Lower leg skin (tissue), 4 donors: ENCODE data around the gene KCNMA1. TPM values are rescaled to one million over a fixed set of nuclear protein-coding genes. Genes with fewer than 3 reads are reported as not detected.

Experiments
- DNase-seq, 2 donors: peaks; one replicate each; pipeline ENCODE4 v3.0.0-alpha.2; 2019; ENCODE audit warnings: low spot score in 2 of 2
- H3K4me3 ChIP-seq: fragments of 200-600 bp; sonication (generic); 2 replicates; pipeline ENCODE4 v1.5.1; 2017; ENCODE audit warnings: mild to moderate bottlenecking, low read depth; ENCODE audit not compliant: poor library complexity, severe bottlenecking
- POLR2A ChIP-seq, 2 donors: fragments of 450-650 bp; IDR thresholded peaks; one replicate each; pipeline ENCODE4 v1.6.1; 2016 to 2017; ENCODE audit warnings: antibody characterized with exemption in 2 of 2, mild to moderate bottlenecking in 1 of 2, moderate library complexity in 1 of 2
- WGBS, 2 donors: methylation state at CpG; one replicate each; pipeline ENCODE4 v1.1.5; 2018; 5-methylcytosine and 5-hydroxymethylcytosine counted together
- intact Hi-C: fragments of 100-400 bp; cut with DNase I; formaldehyde crosslinking; loops from one replicate; pipeline ENCODE4 v1.15.0; 2023; ENCODE audit warnings: low total_unique reads
- total RNA-seq, 4 donors: library from RNA; depleted of rRNA; stranded (reverse); fragments of >200 nt; gene quantifications; one replicate each; pipeline ENCODE4 v1.1.0, GENCODE V29; 2016
- TF ChIP-seq, protein P1 (sequence below), 3 donors: fragments of 450-650 bp; IDR thresholded peaks; one replicate each; pipeline ENCODE4 v1.5.1; 2016; ENCODE audit warnings: antibody characterized with exemption in 3 of 3, mild to moderate bottlenecking in 3 of 3, moderate library complexity in 2 of 3

Gene KCNMA1
- total RNA-seq, 4 donors from 2014 or later: 4.1 to 9.9 (median 6.5) TPM

- no peak for TF ChIP-seq POLR2A (IDR thresholded peaks at IDR 0.05)
- TF ChIP-seq, protein P1, sequence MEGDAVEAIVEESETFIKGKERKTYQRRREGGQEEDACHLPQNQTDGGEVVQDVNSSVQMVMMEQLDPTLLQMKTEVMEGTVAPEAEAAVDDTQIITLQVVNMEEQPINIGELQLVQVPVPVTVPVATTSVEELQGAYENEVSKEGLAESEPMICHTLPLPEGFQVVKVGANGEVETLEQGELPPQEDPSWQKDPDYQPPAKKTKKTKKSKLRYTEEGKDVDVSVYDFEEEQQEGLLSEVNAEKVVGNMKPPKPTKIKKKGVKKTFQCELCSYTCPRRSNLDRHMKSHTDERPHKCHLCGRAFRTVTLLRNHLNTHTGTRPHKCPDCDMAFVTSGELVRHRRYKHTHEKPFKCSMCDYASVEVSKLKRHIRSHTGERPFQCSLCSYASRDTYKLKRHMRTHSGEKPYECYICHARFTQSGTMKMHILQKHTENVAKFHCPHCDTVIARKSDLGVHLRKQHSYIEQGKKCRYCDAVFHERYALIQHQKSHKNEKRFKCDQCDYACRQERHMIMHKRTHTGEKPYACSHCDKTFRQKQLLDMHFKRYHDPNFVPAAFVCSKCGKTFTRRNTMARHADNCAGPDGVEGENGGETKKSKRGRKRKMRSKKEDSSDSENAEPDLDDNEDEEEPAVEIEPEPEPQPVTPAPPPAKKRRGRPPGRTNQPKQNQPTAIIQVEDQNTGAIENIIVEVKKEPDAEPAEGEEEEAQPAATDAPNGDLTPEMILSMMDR (IDR thresholded peaks at IDR 0.05): no peak
These were observed 488.6 kb downstream of the KCNMA1 start for GRCh38 chr10:77149001-77149400.

DNA sequence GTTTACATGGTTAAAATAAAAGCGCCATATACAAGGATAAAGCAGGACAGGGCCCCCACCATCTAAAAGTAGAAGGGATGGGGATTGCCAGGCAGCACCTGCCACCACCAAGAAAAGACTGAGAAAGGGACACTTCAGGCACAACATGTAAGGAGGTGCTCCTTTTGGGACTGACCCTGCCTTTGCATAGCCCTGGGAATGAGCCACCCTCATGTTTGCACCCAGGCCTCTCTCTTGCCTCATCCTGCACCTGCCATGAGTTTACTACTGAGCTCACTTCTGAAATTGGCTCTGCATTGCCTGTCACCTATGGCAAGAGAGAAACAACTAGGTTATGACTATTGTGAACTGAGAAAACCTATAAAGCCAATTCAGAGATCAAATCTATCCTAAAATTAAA is 489.7 kb downstream of the KCNMA1 start:
- intact Hi-C loops: no loop called here
- no peak for DNase-seq
- no peak for TF ChIP-seq POLR2A (IDR thresholded peaks at IDR 0.05)
- TF ChIP-seq, protein P1 (IDR thresholded peaks at IDR 0.05): no peak
- H3K4me3 ChIP-seq: no peak overlapping the region
- 90 to 91% methylated on average over 1 of the region's 1 CpG for WGBS, 2 donors

More at GRCh38 chr10:77149001-77149400, 488.6 kb downstream of the KCNMA1 start:
- DNase-seq: no peak
- WGBS, 2 donors: 50 to 57% methylated on average over 4 of the region's 4 CpGs
- H3K4me3 ChIP-seq: no peak overlapping the region
- intact Hi-C loops: no loop called here

DNA sequence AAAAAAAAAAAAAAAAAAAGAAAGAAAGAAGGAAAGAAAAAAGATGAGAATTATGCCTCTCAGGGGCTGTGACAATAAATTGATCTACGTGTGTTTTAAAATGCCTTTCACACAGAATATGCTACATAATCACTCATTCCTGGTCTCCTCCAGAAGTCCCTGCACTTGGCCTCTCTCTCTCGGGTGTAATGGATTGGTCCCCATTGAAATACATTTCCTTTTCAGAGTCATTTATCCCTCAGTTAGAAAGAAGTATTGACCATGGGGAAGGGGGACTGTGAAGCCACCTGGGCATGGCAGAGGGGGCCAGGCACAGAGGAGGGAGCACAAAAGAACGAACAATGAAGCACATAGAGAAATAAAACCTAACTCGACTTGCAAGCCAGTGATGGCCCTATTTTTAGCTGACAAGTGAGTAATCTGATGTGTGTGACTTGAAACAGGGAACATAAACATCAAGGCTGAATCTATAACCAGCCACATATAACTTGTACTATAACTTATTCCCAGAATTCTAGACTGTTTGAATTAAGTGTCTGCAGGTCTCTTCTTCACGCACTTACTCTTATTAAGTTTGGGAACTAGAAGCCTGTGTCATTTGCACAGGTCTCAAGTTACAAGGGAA is 490.8 kb downstream of the KCNMA1 start:
- WGBS, 2 donors: 83 to 86% methylated on average over 5 of the region's 5 CpGs
- intact Hi-C loops: no loop called here
- no peak overlapping the region for H3K4me3 ChIP-seq
- no peak for TF ChIP-seq POLR2A (IDR thresholded peaks at IDR 0.05)
- TF ChIP-seq, protein P1 (IDR thresholded peaks at IDR 0.05): no peak
- no peak for DNase-seq

DNA sequence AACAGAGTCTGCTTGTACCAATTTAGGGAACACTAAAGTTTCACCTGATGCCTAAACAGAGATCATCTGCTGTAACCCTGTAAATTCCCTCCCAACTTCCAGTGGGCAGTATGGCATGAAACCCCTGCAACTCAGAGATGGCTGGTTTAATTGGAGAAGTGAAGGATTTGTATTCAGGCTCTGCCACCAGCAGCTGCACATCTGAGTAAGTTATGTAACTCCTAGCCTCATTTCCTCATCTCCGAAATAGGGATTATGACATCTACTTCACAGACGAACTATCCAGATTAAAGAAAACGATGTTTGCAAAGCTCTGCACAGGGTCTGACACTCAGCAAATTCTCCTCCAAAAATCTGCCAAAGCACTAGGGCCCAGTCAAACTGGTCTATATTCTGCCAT is 493.0 kb downstream of the KCNMA1 start:
- 82 to 83% methylated on average over 3 of the region's 3 CpGs for WGBS, 2 donors
- intact Hi-C loops: no loop called here
- DNase-seq: no peak
- H3K4me3 ChIP-seq: no peak overlapping the region
- TF ChIP-seq, protein P1 (IDR thresholded peaks at IDR 0.05): no peak
- TF ChIP-seq POLR2A (IDR thresholded peaks at IDR 0.05): no peak

- 76 to 77% methylated on average over 6 of the region's 6 CpGs for WGBS, 2 donors
- no peak for DNase-seq
- intact Hi-C loops: no loop called here
- H3K4me3 ChIP-seq: no peak overlapping the region
- no peak for TF ChIP-seq POLR2A (IDR thresholded peaks at IDR 0.05)
- TF ChIP-seq, protein P1 (IDR thresholded peaks at IDR 0.05): no peak
These were observed 498.1 kb downstream of the KCNMA1 start for GRCh38 chr10:77139252-77140160.
